CD4-positive, alpha-beta memory T cell (primary cell): Measurements from ENCODE around the gene ASCC3. TPM values are rescaled to one million over a fixed set of nuclear protein-coding genes. Genes with fewer than 3 reads are reported as not detected.

Experiments
- CTCF ChIA-PET: fragments of 350-600 bp; sonication (Branson Sonifier 250); formaldehyde crosslinking; loops from one replicate; lab custom pipeline; 2021; ENCODE audit warnings: inconsistent platforms; ENCODE audit not compliant: partially characterized antibody; lab: Charles Lee
- POLR2A ChIA-PET: fragments of 350-600 bp; sonication (Branson Sonifier 250); formaldehyde crosslinking; loops from one replicate; lab custom pipeline; 2021; ENCODE audit not compliant: partially characterized antibody; lab: Charles Lee
- DNase-seq, 5 donors: peaks; one replicate each; pipeline versions ENCODE4 v3.0.0 to v3.0.0-alpha.2; 2020 to 2022; ENCODE audit warnings: mixed read lengths in 1 of 5
- H3K27ac ChIP-seq: one replicate; pipeline ENCODE4 v1.7.0; 2013; ENCODE audit warnings: low read depth, low read length
- H3K27me3 ChIP-seq: 2 replicates; pipeline ENCODE4 v1.7.0; 2013; ENCODE audit warnings: mild to moderate bottlenecking, low read length, moderate library complexity; ENCODE audit not compliant: insufficient read depth
- H3K36me3 ChIP-seq: 2 replicates; pipeline ENCODE4 v1.7.0; 2013; ENCODE audit warnings: mild to moderate bottlenecking, low read length, moderate library complexity; ENCODE audit not compliant: insufficient read depth
- H3K4me1 ChIP-seq: 2 replicates; pipeline ENCODE4 v1.7.0; 2013; ENCODE audit warnings: mild to moderate bottlenecking, low read length, moderate library complexity; ENCODE audit not compliant: insufficient read depth
- H3K4me3 ChIP-seq, 2 donors: one replicate each; pipeline ENCODE4 v1.7.0; 2013; ENCODE audit warnings: low read length in 2 of 2, mild to moderate bottlenecking in 1 of 2
- H3K9me3 ChIP-seq, 2 donors: one replicate each; pipeline ENCODE4 v1.7.0; 2013; ENCODE audit warnings: low read length in 2 of 2, control low read depth in 1 of 2; ENCODE audit not compliant: control insufficient read depth in 1 of 2
- H3K27ac Mint-ChIP-seq, 7 donors: one replicate each; pipeline ENCODE4 v1.8.0; 2020 to 2021; ENCODE audit warnings: mixed read lengths in 7 of 7, mild to moderate bottlenecking in 6 of 7, inconsistent platforms in 3 of 7, moderate library complexity in 3 of 7
- H3K27me3 Mint-ChIP-seq, 2 donors: one replicate each; pipeline ENCODE4 v1.8.0; 2020 to 2021; ENCODE audit warnings: mixed read lengths in 2 of 2
- H3K36me3 Mint-ChIP-seq, 2 donors: one replicate each; pipeline ENCODE4 v1.8.0; 2020 to 2021; ENCODE audit warnings: mixed read lengths in 2 of 2, inconsistent platforms in 1 of 2, mild to moderate bottlenecking in 1 of 2
- H3K4me1 Mint-ChIP-seq, 4 donors: one replicate each; pipeline ENCODE4 v1.8.0; 2020 to 2021; ENCODE audit warnings: mixed read lengths in 4 of 4, mild to moderate bottlenecking in 1 of 4
- H3K4me3 Mint-ChIP-seq, 8 donors: one replicate each; pipeline ENCODE4 v1.8.0; 2020 to 2021; ENCODE audit warnings: mixed read lengths in 8 of 8, mild to moderate bottlenecking in 7 of 8, moderate library complexity in 6 of 8, inconsistent platforms in 3 of 8
- H3K9me3 Mint-ChIP-seq, 8 donors: one replicate each; pipeline ENCODE4 v1.8.0; 2020 to 2021; ENCODE audit warnings: mixed read lengths in 8 of 8, mild to moderate bottlenecking in 5 of 8, inconsistent platforms in 3 of 8, moderate library complexity in 1 of 8
- intact Hi-C: fragments of 100-400 bp; cut with micrococcal nuclease; formaldehyde crosslinking; loops from one replicate; pipeline ENCODE4 v1.15.1; 2023
- polyA plus RNA-seq, 2 donors: library from polyadenylated mRNA; unstranded; fragments of 300-500 nt; fragmentation: Illumina TruSeq; gene quantifications; one replicate each; pipeline ENCODE4 v1.2.3, GENCODE V29; 2021
- total RNA-seq, 2 experiments: library from RNA; stranded (reverse); gene quantifications; one replicate each; pipeline ENCODE4 v1.2.3, GENCODE V29; 2021

Gene ASCC3
- total and polyA plus RNA-seq, 4 experiments from 2014 or later = 13.0 to 57.9 (median 43.1) TPM

GRCh38 chr6:100785982-100786381 is 95.1 kb downstream of the ASCC3 start:
- CTCF ChIA-PET = no interaction called here
- POLR2A ChIA-PET = no interaction called here
- Histone ChIP-seq H3K27ac (no peak overlapping the region), H3K4me1 (no peaks in the 10 kb centered on the region), H3K9me3 (no peaks in the 10 kb centered on the region), H3K27me3 (no peaks in the 10 kb centered on the region), H3K36me3 (no peaks in the 10 kb centered on the region), H3K4me3 (no peak overlapping the region)
- Mint-ChIP-seq H3K4me3 (no peak overlapping the region), H3K4me1 (peaks cover 0 to 7% (median 5%) of the 10 kb centered on the region in 4 donors), H3K36me3 (peaks cover 22 to 29% of the 10 kb centered on the region in 2 donors), H3K9me3 (no peaks in the 10 kb centered on the region), H3K27me3 (no peaks in the 10 kb centered on the region), H3K27ac (no peak overlapping the region)
- intact Hi-C loops = no loop called here
- no peak for DNase-seq

GRCh38 chr6:100780648-100781047 is 100.5 kb downstream of the ASCC3 start:
- intact Hi-C loops = no loop called here
- no peak overlapping the region for H3K27ac ChIP-seq
- ChIA-PET POLR2A (no interaction called here), CTCF (no interaction called here)
- H3K9me3 ChIP-seq = no peaks in the 10 kb centered on the region
- H3K36me3 ChIP-seq = no peaks in the 10 kb centered on the region
- Mint-ChIP-seq H3K36me3 (peaks cover 9 to 16% of the 10 kb centered on the region in 2 donors), H3K9me3 (no peaks in the 10 kb centered on the region), H3K4me1 (peaks cover 0 to 7% (median 2%) of the 10 kb centered on the region in 4 donors), H3K27me3 (no peaks in the 10 kb centered on the region), H3K4me3 (no peak overlapping the region), H3K27ac (no peak overlapping the region)
- no peak for DNase-seq
- no peaks in the 10 kb centered on the region for H3K27me3 ChIP-seq
- H3K4me1 ChIP-seq = no peaks in the 10 kb centered on the region
- no peak overlapping the region for H3K4me3 ChIP-seq

GRCh38 chr6:100775667-100776066 is 105.5 kb downstream of the ASCC3 start:
- H3K9me3 ChIP-seq = no peaks in the 10 kb centered on the region
- H3K36me3 ChIP-seq = no peaks in the 10 kb centered on the region
- ChIA-PET POLR2A (no interaction called here), CTCF (no interaction called here)
- peaks cover 12 to 13% of the 10 kb centered on the region in 2 donors for H3K36me3 Mint-ChIP-seq
- intact Hi-C loops = no loop called here
- DNase-seq = no peak
- H3K4me3 Mint-ChIP-seq = no peak overlapping the region
- no peaks in the 10 kb centered on the region for H3K27me3 Mint-ChIP-seq
- H3K4me1 ChIP-seq = no peaks in the 10 kb centered on the region
- peaks cover 0 to 4% (median 1%) of the 10 kb centered on the region in 4 donors for H3K4me1 Mint-ChIP-seq
- H3K27ac Mint-ChIP-seq = no peak overlapping the region
- no peak overlapping the region for H3K4me3 ChIP-seq
- H3K27me3 ChIP-seq = no peaks in the 10 kb centered on the region
- no peak overlapping the region for H3K27ac ChIP-seq
- no peaks in the 10 kb centered on the region for H3K9me3 Mint-ChIP-seq

GRCh38 chr6:100774681-100775080 is 106.4 kb downstream of the ASCC3 start:
- Histone ChIP-seq H3K27ac (no peak overlapping the region), H3K4me1 (no peaks in the 10 kb centered on the region), H3K9me3 (no peaks in the 10 kb centered on the region), H3K27me3 (no peaks in the 10 kb centered on the region), H3K36me3 (no peaks in the 10 kb centered on the region), H3K4me3 (no peak overlapping the region)
- peak overlapping the region in 1 of 7 donors; percentile 7 for H3K27ac Mint-ChIP-seq
- H3K36me3 Mint-ChIP-seq = peaks cover 15 to 18% of the 10 kb centered on the region in 2 donors
- no peak overlapping the region for H3K4me3 Mint-ChIP-seq
- intact Hi-C loops = no loop called here
- no peaks in the 10 kb centered on the region for H3K27me3 Mint-ChIP-seq
- no peaks in the 10 kb centered on the region for H3K9me3 Mint-ChIP-seq
- no peak for DNase-seq
- peaks cover 0 to 4% (median 1%) of the 10 kb centered on the region in 4 donors for H3K4me1 Mint-ChIP-seq
- CTCF ChIA-PET = no interaction called here
- POLR2A ChIA-PET = no interaction called here

GRCh38 chr6:100768816-100769351 is 112.2 kb downstream of the ASCC3 start:
- no peak overlapping the region for H3K4me3 ChIP-seq
- no peaks in the 10 kb centered on the region for H3K27me3 ChIP-seq
- H3K9me3 ChIP-seq = no peaks in the 10 kb centered on the region
- ChIA-PET CTCF (no interaction called here), POLR2A (no interaction called here)
- peak overlapping the region in 1 of 7 donors; percentile 36 for H3K27ac Mint-ChIP-seq
- H3K4me1 Mint-ChIP-seq = peaks cover 0 to 3% (median under 1%) of the 10 kb centered on the region in 4 donors
- peaks cover 2 to 18% (median 12%) of the 10 kb centered on the region in 8 donors for H3K9me3 Mint-ChIP-seq
- no peaks in the 10 kb centered on the region for H3K4me1 ChIP-seq
- H3K36me3 ChIP-seq = peaks cover 19% of the 10 kb centered on the region
- H3K36me3 Mint-ChIP-seq = peaks cover 38 to 44% of the 10 kb centered on the region in 2 donors
- DNase-seq = no peak
- H3K27ac ChIP-seq = no peak overlapping the region
- no peaks in the 10 kb centered on the region for H3K27me3 Mint-ChIP-seq
- intact Hi-C loops = no loop called here
- no peak overlapping the region for H3K4me3 Mint-ChIP-seq

GRCh38 chr6:100763617-100764241 is 117.4 kb downstream of the ASCC3 start:
- ChIA-PET CTCF (no interaction called here), POLR2A (no interaction called here)
- Mint-ChIP-seq H3K36me3 (peaks cover 76 to 78% of the 10 kb centered on the region in 2 donors), H3K4me1 (peaks cover 0 to 4% (median 1%) of the 10 kb centered on the region in 4 donors), H3K27ac (no peak overlapping the region), H3K4me3 (no peak overlapping the region), H3K9me3 (peaks cover 4 to 26% (median 15%) of the 10 kb centered on the region in 8 donors), H3K27me3 (no peaks in the 10 kb centered on the region)
- H3K27ac ChIP-seq = no peak overlapping the region
- H3K27me3 ChIP-seq = no peaks in the 10 kb centered on the region
- H3K4me3 ChIP-seq = no peak overlapping the region
- peaks cover 26% of the 10 kb centered on the region for H3K36me3 ChIP-seq
- intact Hi-C loops = no loop called here
- H3K9me3 ChIP-seq = no peaks in the 10 kb centered on the region
- no peaks in the 10 kb centered on the region for H3K4me1 ChIP-seq
- no peak for DNase-seq

- peaks cover 83 to 92% of the 10 kb centered on the region in 2 donors for H3K36me3 Mint-ChIP-seq
- H3K4me1 ChIP-seq = no peaks in the 10 kb centered on the region
- no peaks in the 10 kb centered on the region for H3K27me3 ChIP-seq
- H3K27ac Mint-ChIP-seq = no peak overlapping the region
- H3K9me3 ChIP-seq = no peaks in the 10 kb centered on the region
- peaks cover 0 to 4% (median 1%) of the 10 kb centered on the region in 4 donors for H3K4me1 Mint-ChIP-seq
- POLR2A ChIA-PET = no interaction called here
- CTCF ChIA-PET = no interaction called here
- no peak overlapping the region for H3K27ac ChIP-seq
- peaks cover 23% of the 10 kb centered on the region for H3K36me3 ChIP-seq
- H3K27me3 Mint-ChIP-seq = no peaks in the 10 kb centered on the region
- DNase-seq = no peak
- intact Hi-C loops = no loop called here
- no peak overlapping the region for H3K4me3 Mint-ChIP-seq
- H3K9me3 Mint-ChIP-seq = peaks cover 4 to 26% (median 15%) of the 10 kb centered on the region in 8 donors
- H3K4me3 ChIP-seq = no peak overlapping the region
Measured at GRCh38 chr6:100761841-100762240, 119.3 kb downstream of the ASCC3 start.
